DLD1 (cell line): ENCODE data around the gene CCDC160.

ENCODE experiments used
- in situ Hi-C: cut with HindIII; loops from 2 replicates; pipeline ENCODE4 v1.10.0; 2017; ENCODE audit warnings: low sequenced_read_pairs

CCDC160 gene

DNA sequence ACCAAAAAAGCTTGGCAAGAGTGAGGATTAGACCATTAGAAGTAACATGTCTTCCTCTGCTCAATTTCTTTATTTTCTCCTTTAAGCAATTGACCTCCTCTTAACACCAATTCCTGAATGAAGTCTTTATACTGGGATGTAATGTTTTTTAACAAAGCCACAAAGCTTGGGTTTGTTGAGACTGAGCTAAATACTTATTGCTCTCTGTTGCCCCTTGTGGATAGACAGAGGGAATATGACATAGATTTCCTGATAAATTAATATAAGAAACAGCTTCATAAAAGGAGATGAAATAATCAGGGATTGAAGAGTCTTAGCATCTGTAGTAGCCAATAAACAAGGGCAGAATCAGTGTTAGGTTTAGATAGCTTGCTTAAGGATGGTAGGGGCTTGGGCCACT, 57.6 kb downstream of the CCDC160 start:
- in situ Hi-C loops, result no loop called here
